ENCODE results near the gene NRDC. TPM values are rescaled to one million over a fixed set of nuclear protein-coding genes. Genes with fewer than 3 reads are reported as not detected.

NRDC gene
- total RNA-seq, 1 experiment from 2014 or later, result 182 TPM

DNA sequence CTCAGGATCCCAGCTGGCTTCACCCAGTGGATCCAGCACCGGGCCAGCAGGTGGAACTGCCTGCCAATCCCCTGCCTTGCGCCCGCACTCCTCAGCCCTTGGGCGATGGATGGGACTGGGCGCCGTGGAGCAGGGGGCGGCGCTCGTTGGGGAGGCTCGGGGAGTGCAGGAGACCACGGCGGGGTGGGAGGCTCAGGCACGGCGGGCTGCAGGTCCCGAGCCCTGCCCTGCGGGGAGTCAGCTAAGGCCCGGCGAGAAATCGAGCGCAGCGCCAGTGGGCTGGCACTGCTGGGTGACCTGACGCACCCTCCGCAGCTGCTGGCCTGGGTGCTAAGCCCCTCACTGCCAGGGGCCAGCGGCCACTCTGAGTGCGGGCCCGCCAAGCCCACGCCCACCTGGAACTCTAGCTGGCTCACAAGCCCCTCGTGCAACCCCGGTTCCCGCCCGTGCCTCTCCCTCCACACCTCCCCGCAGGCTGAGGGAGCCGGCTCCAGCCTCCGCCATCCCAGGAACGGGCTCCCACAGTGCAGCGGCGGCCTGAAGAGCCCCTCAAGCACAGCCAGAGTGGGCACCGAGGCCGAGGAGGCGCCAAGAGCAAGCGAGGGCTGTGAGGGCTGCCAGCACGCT is 31.1 kb downstream of the NRDC start:
- no peak overlapping the region for H3K4me2 ChIP-seq (ENCODE audit: low read length)
- DNase-seq (ENCODE audit: low read depth, low spot score) (no peak), ATAC-seq (no peak)
- POLR2A ChIA-PET, result interaction anchor here (1.1 kb wide), 1 partner anchor 8 kb away, joined by 3 read pairs; no protein-coding TSS in a partner anchor
- H3K27ac ChIP-seq (ENCODE audit: low read depth, low read length), result no peak overlapping the region
- H4K20me1 ChIP-seq (ENCODE audit: insufficient read depth), result 0 out of 2 replicates have a peak, but pooled peaks cover 3% of the 10 kb centered on the region
- H3K27me3 ChIP-seq (ENCODE audit: insufficient read depth, low read length), result no peaks in the 10 kb centered on the region
- no peaks in the 10 kb centered on the region for H3K9me3 ChIP-seq (ENCODE audit: control insufficient read depth in 1 of 2, insufficient read depth in 1 of 2, low read depth in 1 of 2, low read length in 2 of 2)
- BruUV-seq (replicated peaks), result no TSS peak
- no peak overlapping the region for H3K9ac ChIP-seq (ENCODE audit: low read length)
- intact Hi-C loops (cut with micrococcal nuclease), result no loop called here
- peaks cover 59% of the 10 kb centered on the region for H3K79me2 ChIP-seq (ENCODE audit: insufficient read depth, low read length)
- CTCF ChIA-PET, result no interaction called here
- H3K4me3 ChIP-seq (replicated peaks in 1 of 2; ENCODE audit: low read depth in 1 of 2, low read length in 2 of 2), result no peak overlapping the region
- no peak overlapping the region for H2AFZ ChIP-seq (ENCODE audit: low read depth, low read length, poor library complexity, severe bottlenecking)
- H3K9me2 ChIP-seq (ENCODE audit: insufficient read depth), result no peaks in the 10 kb centered on the region
- H3K4me1 ChIP-seq (ENCODE audit: control insufficient read depth in 1 of 2, insufficient read depth in 2 of 2, low read length in 2 of 2), result no peaks in the 10 kb centered on the region
- RAD21 ChIA-PET (ENCODE audit: low non-redundant PET in 1 of 2, low total read pairs in 2 of 2, uncharacterized antibody in 2 of 2, unreplicated experiment in 2 of 2), result no interaction called here
- no peak for TF ChIP-seq CEBPB (IDR thresholded peaks at IDR 0.05; ENCODE audit: low read depth)
- TF ChIP-seq, protein P1, sequence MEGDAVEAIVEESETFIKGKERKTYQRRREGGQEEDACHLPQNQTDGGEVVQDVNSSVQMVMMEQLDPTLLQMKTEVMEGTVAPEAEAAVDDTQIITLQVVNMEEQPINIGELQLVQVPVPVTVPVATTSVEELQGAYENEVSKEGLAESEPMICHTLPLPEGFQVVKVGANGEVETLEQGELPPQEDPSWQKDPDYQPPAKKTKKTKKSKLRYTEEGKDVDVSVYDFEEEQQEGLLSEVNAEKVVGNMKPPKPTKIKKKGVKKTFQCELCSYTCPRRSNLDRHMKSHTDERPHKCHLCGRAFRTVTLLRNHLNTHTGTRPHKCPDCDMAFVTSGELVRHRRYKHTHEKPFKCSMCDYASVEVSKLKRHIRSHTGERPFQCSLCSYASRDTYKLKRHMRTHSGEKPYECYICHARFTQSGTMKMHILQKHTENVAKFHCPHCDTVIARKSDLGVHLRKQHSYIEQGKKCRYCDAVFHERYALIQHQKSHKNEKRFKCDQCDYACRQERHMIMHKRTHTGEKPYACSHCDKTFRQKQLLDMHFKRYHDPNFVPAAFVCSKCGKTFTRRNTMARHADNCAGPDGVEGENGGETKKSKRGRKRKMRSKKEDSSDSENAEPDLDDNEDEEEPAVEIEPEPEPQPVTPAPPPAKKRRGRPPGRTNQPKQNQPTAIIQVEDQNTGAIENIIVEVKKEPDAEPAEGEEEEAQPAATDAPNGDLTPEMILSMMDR (IDR thresholded peaks at IDR 0.05 in 2 of 3, conservative IDR thresholded peaks at IDR 0.05 in 1 of 3; ENCODE audit: borderline replicate concordance in 1 of 3, insufficient read depth in 1 of 3, low read depth in 2 of 3, low read length in 2 of 3), result no peak
- no peak for TF ChIP-seq ELF1 (IDR thresholded peaks at IDR 0.05; ENCODE audit: borderline replicate concordance, low read depth)
- no peak for TF ChIP-seq SP1 (IDR thresholded peaks at IDR 0.05; ENCODE audit: low read depth)
- TF ChIP-seq, protein P2, sequence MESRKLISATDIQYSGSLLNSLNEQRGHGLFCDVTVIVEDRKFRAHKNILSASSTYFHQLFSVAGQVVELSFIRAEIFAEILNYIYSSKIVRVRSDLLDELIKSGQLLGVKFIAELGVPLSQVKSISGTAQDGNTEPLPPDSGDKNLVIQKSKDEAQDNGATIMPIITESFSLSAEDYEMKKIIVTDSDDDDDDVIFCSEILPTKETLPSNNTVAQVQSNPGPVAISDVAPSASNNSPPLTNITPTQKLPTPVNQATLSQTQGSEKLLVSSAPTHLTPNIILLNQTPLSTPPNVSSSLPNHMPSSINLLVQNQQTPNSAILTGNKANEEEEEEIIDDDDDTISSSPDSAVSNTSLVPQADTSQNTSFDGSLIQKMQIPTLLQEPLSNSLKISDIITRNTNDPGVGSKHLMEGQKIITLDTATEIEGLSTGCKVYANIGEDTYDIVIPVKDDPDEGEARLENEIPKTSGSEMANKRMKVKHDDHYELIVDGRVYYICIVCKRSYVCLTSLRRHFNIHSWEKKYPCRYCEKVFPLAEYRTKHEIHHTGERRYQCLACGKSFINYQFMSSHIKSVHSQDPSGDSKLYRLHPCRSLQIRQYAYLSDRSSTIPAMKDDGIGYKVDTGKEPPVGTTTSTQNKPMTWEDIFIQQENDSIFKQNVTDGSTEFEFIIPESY (IDR thresholded peaks at IDR 0.05; ENCODE audit: extremely low read depth, insufficient replicate concordance, low read length), result no peak
- TF ChIP-seq YY1 (IDR thresholded peaks at IDR 0.05; ENCODE audit: extremely low read depth, insufficient replicate concordance, low read depth, low read length), result no peak
- no peak for TF ChIP-seq EGR1 (IDR thresholded peaks at IDR 0.05; ENCODE audit: low read depth)
- TF ChIP-seq FOSL1 (IDR thresholded peaks at IDR 0.05; ENCODE audit: low read depth), result no peak
- TF ChIP-seq, protein P3, sequence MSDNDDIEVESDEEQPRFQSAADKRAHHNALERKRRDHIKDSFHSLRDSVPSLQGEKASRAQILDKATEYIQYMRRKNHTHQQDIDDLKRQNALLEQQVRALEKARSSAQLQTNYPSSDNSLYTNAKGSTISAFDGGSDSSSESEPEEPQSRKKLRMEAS (IDR thresholded peaks at IDR 0.05), result no peak
- H3K36me3 ChIP-seq (ENCODE audit: control insufficient read depth in 1 of 2, insufficient read depth in 2 of 2, low read length in 2 of 2), result 0 out of 4 replicates have a peak, but pooled peaks cover 0 to 3% of the 10 kb centered on the region in 2 experiments
